ENCODE measurements around the gene IL1R1.

GRCh38 chr2:102159295-102159694 lies 16.7 kb downstream of the IL1R1 start:
- TF ChIP-seq POLR2A (IDR thresholded peaks at IDR 0.05): no peak
- TF ChIP-seq, protein P1, sequence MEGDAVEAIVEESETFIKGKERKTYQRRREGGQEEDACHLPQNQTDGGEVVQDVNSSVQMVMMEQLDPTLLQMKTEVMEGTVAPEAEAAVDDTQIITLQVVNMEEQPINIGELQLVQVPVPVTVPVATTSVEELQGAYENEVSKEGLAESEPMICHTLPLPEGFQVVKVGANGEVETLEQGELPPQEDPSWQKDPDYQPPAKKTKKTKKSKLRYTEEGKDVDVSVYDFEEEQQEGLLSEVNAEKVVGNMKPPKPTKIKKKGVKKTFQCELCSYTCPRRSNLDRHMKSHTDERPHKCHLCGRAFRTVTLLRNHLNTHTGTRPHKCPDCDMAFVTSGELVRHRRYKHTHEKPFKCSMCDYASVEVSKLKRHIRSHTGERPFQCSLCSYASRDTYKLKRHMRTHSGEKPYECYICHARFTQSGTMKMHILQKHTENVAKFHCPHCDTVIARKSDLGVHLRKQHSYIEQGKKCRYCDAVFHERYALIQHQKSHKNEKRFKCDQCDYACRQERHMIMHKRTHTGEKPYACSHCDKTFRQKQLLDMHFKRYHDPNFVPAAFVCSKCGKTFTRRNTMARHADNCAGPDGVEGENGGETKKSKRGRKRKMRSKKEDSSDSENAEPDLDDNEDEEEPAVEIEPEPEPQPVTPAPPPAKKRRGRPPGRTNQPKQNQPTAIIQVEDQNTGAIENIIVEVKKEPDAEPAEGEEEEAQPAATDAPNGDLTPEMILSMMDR (IDR thresholded peaks at IDR 0.05): no peak
